KMS-11 (cell line): ENCODE data around the gene ARHGEF28.

ENCODE experiments used
- H2AFZ ChIP-seq: fragments of 200-600 bp; sonication (generic); 2 replicates; pipeline ENCODE4 v1.6.1; 2016; ENCODE audit warnings: antibody characterized with exemption, mixed run types, low read depth
- H3K27ac ChIP-seq: fragments of 200-600 bp; sonication (generic); 2 replicates; pipeline ENCODE4 v1.6.1; 2016; ENCODE audit warnings: mild to moderate bottlenecking, mixed run types
- H3K27me3 ChIP-seq: fragments of 200-600 bp; sonication (generic); 2 replicates; pipeline ENCODE4 v1.6.1; 2017; ENCODE audit warnings: mild to moderate bottlenecking, low read depth, mixed run types, moderate library complexity; ENCODE audit not compliant: insufficient read depth
- H3K36me3 ChIP-seq: fragments of 200-600 bp; sonication (generic); 2 replicates; pipeline ENCODE4 v1.6.1; 2017; ENCODE audit warnings: mild to moderate bottlenecking, mixed run types; ENCODE audit not compliant: insufficient read depth
- H3K4me1 ChIP-seq: fragments of 200-600 bp; sonication (generic); 2 replicates; pipeline ENCODE4 v1.6.1; 2016; ENCODE audit warnings: mild to moderate bottlenecking, low read depth, mixed run types; ENCODE audit not compliant: poor library complexity, severe bottlenecking
- H3K4me2 ChIP-seq: fragments of 200-600 bp; sonication (generic); 2 replicates; pipeline ENCODE4 v1.7.0; 2016; ENCODE audit warnings: mild to moderate bottlenecking, mixed run types
- H3K4me3 ChIP-seq: fragments of 200-600 bp; sonication (generic); IDR thresholded peaks from 2 replicates; pipeline ENCODE4 v1.6.1; 2017; ENCODE audit warnings: low read depth, low read length, mixed read lengths; ENCODE audit not compliant: insufficient read depth
- H3K79me2 ChIP-seq: fragments of 200-600 bp; sonication (generic); 2 replicates; pipeline ENCODE4 v1.6.1; 2016; ENCODE audit warnings: low read depth, mixed run types; ENCODE audit not compliant: insufficient read depth
- H3K9ac ChIP-seq: fragments of 200-600 bp; sonication (generic); 2 replicates; pipeline ENCODE4 v1.6.1; 2016; ENCODE audit warnings: mild to moderate bottlenecking, mixed run types
- H4K20me1 ChIP-seq: fragments of 200-600 bp; sonication (generic); 2 replicates; pipeline ENCODE4 v1.6.1; 2016; ENCODE audit warnings: mild to moderate bottlenecking, mixed run types; ENCODE audit not compliant: insufficient read depth
- TF ChIP-seq, protein P1 (sequence below): fragments of 200-600 bp; sonication (generic); conservative IDR thresholded peaks from 2 replicates; pipeline ENCODE4 v1.6.1; 2017; ENCODE audit warnings: low read depth, mild to moderate bottlenecking, antibody characterized with exemption, low read length, moderate library complexity, mixed read lengths

Gene ARHGEF28

GRCh38 chr5:73781107-73781768 is 155.2 kb downstream of the ARHGEF28 start:
- Histone ChIP-seq H3K4me1 (no peaks in the 10 kb centered on the region), H3K79me2 (no peaks in the 10 kb centered on the region), H3K27ac (no peak overlapping the region), H3K4me2 (no peak overlapping the region), H3K4me3 (no peak overlapping the region), H3K9ac (no peak overlapping the region), H2AFZ (no peak overlapping the region), H4K20me1 (no peaks in the 10 kb centered on the region), H3K27me3 (no peaks in the 10 kb centered on the region), H3K36me3 (no peaks in the 10 kb centered on the region)
- TF ChIP-seq, protein P1, sequence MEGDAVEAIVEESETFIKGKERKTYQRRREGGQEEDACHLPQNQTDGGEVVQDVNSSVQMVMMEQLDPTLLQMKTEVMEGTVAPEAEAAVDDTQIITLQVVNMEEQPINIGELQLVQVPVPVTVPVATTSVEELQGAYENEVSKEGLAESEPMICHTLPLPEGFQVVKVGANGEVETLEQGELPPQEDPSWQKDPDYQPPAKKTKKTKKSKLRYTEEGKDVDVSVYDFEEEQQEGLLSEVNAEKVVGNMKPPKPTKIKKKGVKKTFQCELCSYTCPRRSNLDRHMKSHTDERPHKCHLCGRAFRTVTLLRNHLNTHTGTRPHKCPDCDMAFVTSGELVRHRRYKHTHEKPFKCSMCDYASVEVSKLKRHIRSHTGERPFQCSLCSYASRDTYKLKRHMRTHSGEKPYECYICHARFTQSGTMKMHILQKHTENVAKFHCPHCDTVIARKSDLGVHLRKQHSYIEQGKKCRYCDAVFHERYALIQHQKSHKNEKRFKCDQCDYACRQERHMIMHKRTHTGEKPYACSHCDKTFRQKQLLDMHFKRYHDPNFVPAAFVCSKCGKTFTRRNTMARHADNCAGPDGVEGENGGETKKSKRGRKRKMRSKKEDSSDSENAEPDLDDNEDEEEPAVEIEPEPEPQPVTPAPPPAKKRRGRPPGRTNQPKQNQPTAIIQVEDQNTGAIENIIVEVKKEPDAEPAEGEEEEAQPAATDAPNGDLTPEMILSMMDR: no peak

DNA sequence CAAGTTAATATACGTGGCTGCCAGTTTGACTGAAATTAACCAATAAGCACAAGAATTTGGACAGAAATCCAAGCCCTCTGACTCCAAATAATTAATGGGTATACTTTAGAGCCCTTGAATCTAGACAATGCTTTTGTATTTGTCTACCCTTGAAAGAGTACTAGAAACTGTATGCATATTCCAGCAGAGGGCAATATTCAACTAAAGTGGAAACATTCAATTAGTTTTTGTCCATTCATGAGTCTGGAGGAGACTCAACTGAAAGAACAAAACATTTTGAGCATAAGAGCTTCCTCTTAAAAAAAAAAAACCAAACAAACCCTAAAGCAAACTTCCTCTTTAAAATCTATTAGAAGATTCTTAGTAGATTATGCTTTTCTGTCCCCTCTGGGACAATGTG is 157.8 kb downstream of the ARHGEF28 start:
- Histone ChIP-seq H3K4me2 (no peak overlapping the region), H4K20me1 (no peaks in the 10 kb centered on the region), H3K36me3 (no peaks in the 10 kb centered on the region), H3K4me3 (no peak overlapping the region), H3K4me1 (peaks cover 5% of the 10 kb centered on the region), H3K79me2 (no peaks in the 10 kb centered on the region), H2AFZ (no peak overlapping the region), H3K27ac (no peak overlapping the region), H3K27me3 (no peaks in the 10 kb centered on the region), H3K9ac (no peak overlapping the region)
- TF ChIP-seq, protein P1: peak; percentile 36; the same call in 1 of the 2 replicates

DNA sequence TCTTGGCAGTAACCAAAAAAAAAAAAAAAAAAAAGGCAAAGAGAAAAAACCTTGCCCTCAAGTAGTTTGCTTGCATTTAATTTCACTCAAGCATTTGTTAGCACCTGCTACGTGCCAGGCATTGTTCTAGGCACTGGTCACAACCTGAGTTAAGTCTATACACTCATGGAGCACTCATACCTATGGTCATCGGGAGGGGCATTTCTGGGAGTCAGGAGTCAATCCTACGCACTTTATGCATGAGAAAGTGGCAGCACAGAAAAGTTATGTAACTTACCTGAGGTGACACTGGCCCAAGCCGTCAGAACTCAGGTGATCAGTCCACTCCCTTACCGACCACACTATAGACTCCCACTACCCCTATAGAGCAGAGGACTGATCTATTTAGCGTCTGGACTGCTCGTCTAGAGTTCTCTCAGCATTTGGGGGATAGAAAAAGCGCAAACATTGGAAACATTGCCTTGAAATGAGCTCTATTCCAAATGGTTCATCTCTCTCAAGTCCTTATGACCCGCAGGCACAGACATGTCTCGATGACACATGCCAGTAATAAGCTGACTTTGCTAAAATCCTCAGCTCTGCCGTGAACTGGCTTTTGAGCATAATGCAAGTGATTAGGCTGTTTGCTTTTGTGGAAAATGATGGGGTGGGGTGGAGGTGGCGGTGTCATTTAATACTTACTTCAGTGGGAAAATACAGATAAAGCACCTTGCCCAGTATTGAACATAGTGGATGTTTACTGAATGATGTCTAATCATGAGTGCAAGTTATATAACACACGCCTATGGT is 160.2 kb downstream of the ARHGEF28 start:
- H2AFZ ChIP-seq: no peak overlapping the region
- H3K4me3 ChIP-seq: no peak overlapping the region
- H3K79me2 ChIP-seq: no peaks in the 10 kb centered on the region
- H4K20me1 ChIP-seq: no peaks in the 10 kb centered on the region
- TF ChIP-seq, protein P1: no peak
- H3K27me3 ChIP-seq: no peaks in the 10 kb centered on the region
- H3K4me1 ChIP-seq: peaks cover 29% of the 10 kb centered on the region
- no peak overlapping the region for H3K27ac ChIP-seq
- H3K4me2 ChIP-seq: no peak overlapping the region
- H3K9ac ChIP-seq: no peak overlapping the region
- H3K36me3 ChIP-seq: no peaks in the 10 kb centered on the region

DNA sequence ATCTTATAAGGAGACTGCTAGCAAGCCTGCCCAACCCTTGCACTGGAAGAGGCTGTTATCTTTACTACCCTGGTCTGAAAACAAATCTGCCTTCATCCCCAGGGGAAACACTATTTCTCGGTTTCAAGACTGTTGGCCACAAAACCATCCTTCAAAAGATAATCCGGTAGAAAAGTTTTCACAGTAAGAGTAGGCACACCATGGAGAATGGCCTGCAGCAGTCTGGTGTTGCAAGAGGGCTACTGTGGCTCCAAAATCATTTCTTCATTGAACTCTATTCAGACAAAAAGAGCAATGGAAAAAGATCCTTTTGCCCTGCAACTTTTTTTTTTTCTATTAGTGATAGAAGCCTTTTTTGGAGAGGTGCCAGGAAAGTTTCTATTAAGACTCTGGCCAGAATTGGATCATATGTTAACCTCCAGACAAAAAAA is 163.9 kb downstream of the ARHGEF28 start:
- no peaks in the 10 kb centered on the region for H3K36me3 ChIP-seq
- no peaks in the 10 kb centered on the region for H3K79me2 ChIP-seq
- peak overlapping the region; percentile 46 for H3K4me2 ChIP-seq
- no peaks in the 10 kb centered on the region for H4K20me1 ChIP-seq
- no peak overlapping the region for H2AFZ ChIP-seq
- H3K4me1 ChIP-seq: peaks cover 43% of the 10 kb centered on the region
- H3K9ac ChIP-seq: no peak overlapping the region
- H3K27ac ChIP-seq: peak overlapping the region; percentile 18; the same call in 1 of the 2 replicates
- H3K27me3 ChIP-seq: no peaks in the 10 kb centered on the region
- TF ChIP-seq, protein P1: no peak
- H3K4me3 ChIP-seq: no peak overlapping the region
